IPS-NIHi11 (cell line): ENCODE measurements around the gene ZNF683.
"Not testable (repeated sequence)": the region's sequence is repeated elsewhere in the genome, so short reads cannot be mapped to it uniquely, and the experiment has no call there.

Experiments
- DNase-seq: peaks from one replicate; pipeline ENCODE4 v3.0.0; 2012; ENCODE audit warnings: mixed read lengths, low spot score

Gene ZNF683

GRCh38 chr1:26372611-26373010, at the start of gene ZNF683:
ZNF683 (minus strand) TSS chr1:26372750; CDS start chr1:26368571, 4,179 bp downstream.
- DNase-seq: not testable (repeated sequence)

- DNase-seq: no peak
Measured at GRCh38 chr1:26419494-26419893, 46.9 kb upstream of the ZNF683 start.

GRCh38 chr1:26418865-26419349, 46.4 kb upstream of the ZNF683 start:
- peak; percentile 81 for DNase-seq

GRCh38 chr1:26417111-26417759, 44.7 kb upstream of the ZNF683 start:
- DNase-seq: peak; percentile 75

- no peak for DNase-seq
Measured at GRCh38 chr1:26413031-26413430, 40.5 kb upstream of the ZNF683 start.

GRCh38 chr1:26412180-26412840, 39.8 kb upstream of the ZNF683 start:
- DNase-seq: peak; percentile 63

GRCh38 chr1:26411624-26412074, 39.1 kb upstream of the ZNF683 start:
- no peak for DNase-seq

GRCh38 chr1:26410706-26411623, 38.4 kb upstream of the ZNF683 start, which contains the start of gene LIN28A:
LIN28A (plus strand) TSS chr1:26410817; CDS start chr1:26410892, 75 bp downstream.
- no peak for DNase-seq

GRCh38 chr1:26409191-26409807, 36.7 kb upstream of the ZNF683 start:
- peak; percentile 58 for DNase-seq

- DNase-seq: peak; percentile 74
Measured at GRCh38 chr1:26408604-26409003, 36.1 kb upstream of the ZNF683 start.

- DNase-seq: no peak
Measured at GRCh38 chr1:26405281-26405915, 32.8 kb upstream of the ZNF683 start.

- no peak for DNase-seq
Measured at GRCh38 chr1:26404641-26405040, 32.1 kb upstream of the ZNF683 start.

GRCh38 chr1:26403656-26404055, 31.1 kb upstream of the ZNF683 start:
- no peak for DNase-seq

GRCh38 chr1:26401891-26402290, 29.3 kb upstream of the ZNF683 start:
- no peak for DNase-seq

- no peak for DNase-seq
Measured at GRCh38 chr1:26399034-26399433, 26.5 kb upstream of the ZNF683 start.

GRCh38 chr1:26395754-26396153, 23.2 kb upstream of the ZNF683 start:
- DNase-seq: no peak

- peak; percentile 80 for DNase-seq
Measured at GRCh38 chr1:26391450-26391849, 18.9 kb upstream of the ZNF683 start.

GRCh38 chr1:26389604-26390247, 17.2 kb upstream of the ZNF683 start:
- DNase-seq: no peak

GRCh38 chr1:26388791-26389445, 16.4 kb upstream of the ZNF683 start:
- DNase-seq: no peak

GRCh38 chr1:26387447-26387846, 14.9 kb upstream of the ZNF683 start:
- DNase-seq: no peak
